LNCaP clone FGC (cell line): ENCODE data around the gene TREX2.

Experiments
- DNase-seq: peaks from one replicate; pipeline ENCODE4 v3.0.0-alpha.2; 2011; ENCODE audit warnings: low read depth
- H3K4me3 ChIP-seq: 2 replicates; pipeline ENCODE4 v1.5.1; 2011; ENCODE audit warnings: mild to moderate bottlenecking, low read depth, low read length, control low read depth
- TF ChIP-seq, protein P1 (sequence below): IDR thresholded peaks from 2 replicates; pipeline ENCODE4 v1.5.1; 2012; ENCODE audit warnings: mild to moderate bottlenecking; ENCODE audit not compliant: control insufficient read depth, insufficient read depth; ENCODE audit errors: extremely low read depth

The TREX2 gene

DNA sequence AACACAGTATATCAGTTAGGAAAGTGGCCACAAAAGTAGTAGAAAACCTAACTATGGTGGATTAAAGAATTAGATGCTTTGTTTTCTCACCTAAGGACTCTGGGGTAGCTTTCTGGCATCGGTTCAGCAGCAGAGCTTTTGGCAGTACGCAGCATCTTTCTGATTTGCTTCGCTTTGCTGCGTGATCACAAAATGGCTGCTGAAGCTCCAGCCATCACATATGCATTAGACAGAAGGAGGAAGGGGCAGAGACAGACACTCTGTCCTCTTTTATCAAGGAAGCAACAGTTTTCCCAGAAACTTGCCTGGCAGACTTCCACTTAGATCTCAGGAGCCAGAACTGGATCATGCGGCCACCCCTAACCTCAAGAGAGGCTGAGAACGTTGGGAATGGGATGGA is 15.1 kb downstream of the TREX2 start:
- no peak for DNase-seq
- TF ChIP-seq, protein P1, sequence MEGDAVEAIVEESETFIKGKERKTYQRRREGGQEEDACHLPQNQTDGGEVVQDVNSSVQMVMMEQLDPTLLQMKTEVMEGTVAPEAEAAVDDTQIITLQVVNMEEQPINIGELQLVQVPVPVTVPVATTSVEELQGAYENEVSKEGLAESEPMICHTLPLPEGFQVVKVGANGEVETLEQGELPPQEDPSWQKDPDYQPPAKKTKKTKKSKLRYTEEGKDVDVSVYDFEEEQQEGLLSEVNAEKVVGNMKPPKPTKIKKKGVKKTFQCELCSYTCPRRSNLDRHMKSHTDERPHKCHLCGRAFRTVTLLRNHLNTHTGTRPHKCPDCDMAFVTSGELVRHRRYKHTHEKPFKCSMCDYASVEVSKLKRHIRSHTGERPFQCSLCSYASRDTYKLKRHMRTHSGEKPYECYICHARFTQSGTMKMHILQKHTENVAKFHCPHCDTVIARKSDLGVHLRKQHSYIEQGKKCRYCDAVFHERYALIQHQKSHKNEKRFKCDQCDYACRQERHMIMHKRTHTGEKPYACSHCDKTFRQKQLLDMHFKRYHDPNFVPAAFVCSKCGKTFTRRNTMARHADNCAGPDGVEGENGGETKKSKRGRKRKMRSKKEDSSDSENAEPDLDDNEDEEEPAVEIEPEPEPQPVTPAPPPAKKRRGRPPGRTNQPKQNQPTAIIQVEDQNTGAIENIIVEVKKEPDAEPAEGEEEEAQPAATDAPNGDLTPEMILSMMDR, result no peak
- no peak overlapping the region for H3K4me3 ChIP-seq

DNA sequence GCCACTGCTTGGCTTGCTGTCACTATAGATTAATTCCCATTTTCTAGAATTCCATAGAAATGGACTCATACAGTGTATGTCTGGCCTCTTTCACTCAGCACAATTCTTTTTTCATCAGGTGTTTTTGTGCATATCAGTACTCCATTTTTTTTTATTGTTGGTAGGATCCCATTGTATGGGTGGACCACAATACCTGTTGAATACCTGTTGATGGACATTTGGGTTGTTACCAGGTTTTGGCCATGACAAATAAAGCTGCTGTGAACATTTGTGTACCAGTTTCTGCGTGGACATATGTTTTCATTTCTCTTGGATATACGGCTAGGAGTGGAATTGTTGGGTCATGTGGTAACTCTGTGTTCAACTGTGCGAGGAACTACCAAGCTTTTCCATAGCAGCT is 19.7 kb downstream of the TREX2 start:
- no peak for DNase-seq
- H3K4me3 ChIP-seq, result no peak overlapping the region
- TF ChIP-seq, protein P1, result no peak

DNA sequence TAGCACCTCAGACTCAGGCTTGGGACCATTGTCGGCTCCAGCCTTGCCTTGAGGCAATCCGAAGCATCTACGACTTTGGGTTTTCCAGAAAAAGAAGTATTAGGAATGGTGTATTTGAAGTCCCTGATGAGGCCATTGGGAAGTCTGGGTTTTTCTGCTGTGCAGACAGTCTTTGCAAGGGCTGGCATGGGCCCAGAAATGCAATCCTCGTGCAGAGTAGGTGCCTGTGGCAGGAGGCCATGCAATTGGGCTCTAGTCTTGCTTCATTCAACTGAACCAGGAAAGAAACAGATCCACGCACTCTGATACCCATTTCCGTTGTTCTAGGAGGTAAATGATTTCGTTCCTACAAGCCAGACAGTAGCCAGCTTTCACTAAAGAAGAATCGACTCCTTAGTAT is 22.2 kb downstream of the TREX2 start:
- no peak for DNase-seq
- no peak overlapping the region for H3K4me3 ChIP-seq
- TF ChIP-seq, protein P1, result no peak

DNA sequence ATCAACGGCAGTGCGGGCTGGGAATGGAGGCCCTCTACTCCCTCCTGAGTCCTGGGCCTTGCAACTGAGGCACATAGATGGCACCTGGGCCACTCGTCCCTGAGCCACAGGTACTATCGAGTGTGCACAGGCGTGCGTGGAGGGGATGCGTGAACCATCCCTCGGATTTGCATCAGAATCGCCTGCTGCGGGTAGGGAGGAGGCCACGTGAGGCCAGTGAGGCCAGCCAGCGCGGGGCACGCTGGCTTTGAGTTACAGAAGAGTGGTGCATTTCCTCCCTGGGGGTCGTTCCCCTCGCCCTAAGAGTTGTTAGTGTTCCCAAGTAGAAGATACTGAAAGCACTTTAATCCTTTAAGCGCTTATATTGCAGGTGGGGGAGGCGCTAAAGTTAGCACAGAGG is 24.0 kb downstream of the TREX2 start:
- TF ChIP-seq, protein P1, result no peak
- no peak overlapping the region for H3K4me3 ChIP-seq
- DNase-seq, result no peak

DNA sequence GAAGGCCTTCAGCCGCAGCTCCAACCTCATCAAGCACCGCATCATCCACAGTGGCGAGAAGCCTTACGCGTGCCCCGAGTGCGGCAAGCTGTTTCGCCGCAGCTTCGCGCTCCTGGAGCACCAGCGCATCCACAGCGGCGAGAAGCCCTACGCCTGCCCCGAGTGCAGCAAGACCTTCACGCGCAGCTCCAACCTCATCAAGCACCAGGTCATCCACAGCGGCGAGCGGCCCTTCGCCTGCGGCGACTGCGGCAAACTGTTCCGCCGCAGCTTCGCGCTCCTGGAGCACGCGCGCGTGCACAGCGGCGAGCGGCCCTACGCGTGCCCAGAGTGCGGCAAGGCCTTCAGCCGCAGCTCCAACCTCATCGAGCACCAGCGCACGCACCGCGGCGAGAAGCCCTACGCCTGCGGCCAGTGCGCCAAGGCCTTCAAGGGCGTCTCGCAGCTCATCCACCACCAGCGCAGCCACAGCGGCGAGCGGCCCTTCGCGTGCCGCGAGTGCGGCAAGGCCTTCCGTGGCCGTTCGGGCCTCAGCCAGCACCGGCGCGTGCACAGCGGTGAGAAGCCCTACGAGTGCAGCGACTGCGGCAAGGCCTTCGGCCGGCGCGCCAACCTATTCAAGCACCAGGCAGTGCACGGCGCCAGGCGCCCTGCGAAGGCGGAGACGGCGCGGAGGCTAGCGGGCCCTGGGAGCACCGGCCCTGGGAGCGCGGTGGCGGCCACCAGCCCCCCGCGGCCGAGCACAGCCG is 24.8 kb downstream of the TREX2 start:
- H3K4me3 ChIP-seq, result no peak overlapping the region
- DNase-seq, result no peak
- TF ChIP-seq, protein P1, result no peak

DNA sequence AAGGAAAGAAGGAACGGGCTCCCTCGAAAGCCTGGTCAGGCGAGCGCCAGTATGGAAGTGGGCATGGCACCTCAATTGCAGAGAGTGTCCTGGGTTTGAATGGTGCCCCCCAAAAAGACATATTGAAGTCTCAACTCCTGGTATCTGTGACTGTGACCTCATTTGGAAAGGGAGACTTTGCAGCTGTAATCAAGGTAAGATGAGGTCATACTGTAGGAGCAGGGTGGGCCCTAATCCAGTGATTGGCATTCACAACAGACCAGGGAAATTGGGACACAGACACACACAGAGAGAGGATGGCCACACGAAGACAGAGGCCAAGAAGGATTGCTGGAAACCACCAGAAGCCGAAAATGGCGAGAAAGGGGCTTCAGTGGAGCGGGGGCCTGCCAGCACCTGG is 28.2 kb downstream of the TREX2 start:
- TF ChIP-seq, protein P1, result no peak
- no peak for DNase-seq
- no peak overlapping the region for H3K4me3 ChIP-seq
